HepG2 (cell line): ENCODE results near the gene ICE2. TPM values are rescaled to one million over a fixed set of nuclear protein-coding genes. Genes with fewer than 3 reads are reported as not detected.

Source experiments
- BCL6 ChIP-seq: IDR thresholded peaks from 2 replicates; pipeline ENCODE4 v1.6.1; 2016; ENCODE audit warnings: missing genetic modification reagents, missing compliant biosample characterization
- CHCHD3 ChIP-seq: sonication (generic); formaldehyde crosslinking; IDR thresholded peaks from 2 replicates; pipeline ENCODE4 v1.8.0; 2022; ENCODE audit warnings: mild to moderate bottlenecking, missing genetic modification reagents, moderate library complexity
- ERF ChIP-seq: IDR thresholded peaks from 2 replicates; pipeline ENCODE4 v1.6.1; 2018; ENCODE audit warnings: missing biosample characterization, missing genetic modification reagents
- FOXK1 ChIP-seq: sonication (generic); formaldehyde crosslinking; IDR thresholded peaks from 2 replicates; pipeline ENCODE4 v1.4.0; 2020; ENCODE audit warnings: low read depth, missing genetic modification reagents, borderline replicate concordance
- GATAD2A ChIP-seq: IDR thresholded peaks from 2 replicates; pipeline ENCODE4 v1.6.1; 2016
- HDAC2 ChIP-seq: sonication (generic); formaldehyde crosslinking; IDR thresholded peaks from 2 replicates; pipeline ENCODE4 v1.4.0; 2020; ENCODE audit warnings: missing genetic modification reagents
- HOXA3 ChIP-seq: sonication (generic); formaldehyde crosslinking; IDR thresholded peaks from 2 replicates; pipeline ENCODE4 v1.5.0; 2020; ENCODE audit warnings: missing genetic modification reagents
- KMT2A ChIP-seq: sonication (generic); formaldehyde crosslinking; IDR thresholded peaks from 2 replicates; pipeline ENCODE4 v1.4.0; 2020; ENCODE audit warnings: missing genetic modification reagents
- MAF1 ChIP-seq: sonication (generic); formaldehyde crosslinking; IDR thresholded peaks from 2 replicates; pipeline ENCODE4 v1.5.0; 2020; ENCODE audit warnings: missing genetic modification reagents, borderline replicate concordance
- MYC ChIP-seq: sonication (generic); formaldehyde crosslinking; IDR thresholded peaks from 2 replicates; pipeline ENCODE4 v1.9.0; 2021; ENCODE audit warnings: missing genetic modification reagents, borderline replicate concordance
- RCOR2 ChIP-seq: IDR thresholded peaks from 2 replicates; pipeline ENCODE4 v1.6.1; 2016; ENCODE audit warnings: missing biosample characterization, missing genetic modification reagents
- SRSF9 ChIP-seq: fragments of 200-400 bp; formaldehyde crosslinking; IDR thresholded peaks from 2 replicates; pipeline ENCODE4 v1.6.1; 2018; ENCODE audit warnings: borderline replicate concordance, mild to moderate bottlenecking, low read depth, low read length; ENCODE audit not compliant: insufficient read depth, poor library complexity, severe bottlenecking
- ZBTB10 ChIP-seq: sonication (generic); formaldehyde crosslinking; IDR thresholded peaks from 2 replicates; pipeline ENCODE4 v1.4.0; 2020; ENCODE audit warnings: missing genetic modification reagents, borderline replicate concordance
- ZC3H4 ChIP-seq: sonication (generic); formaldehyde crosslinking; IDR thresholded peaks from 2 replicates; pipeline ENCODE4 v1.4.0; 2020; ENCODE audit warnings: missing genetic modification reagents, borderline replicate concordance
- ZNF510 ChIP-seq: sonication (generic); formaldehyde crosslinking; IDR thresholded peaks from 2 replicates; pipeline ENCODE4 v1.4.0; 2020; ENCODE audit warnings: low read depth, mild to moderate bottlenecking, missing genetic modification reagents
- ZNF781 ChIP-seq: sonication (generic); formaldehyde crosslinking; IDR thresholded peaks from 2 replicates; pipeline ENCODE4 v1.5.1; 2020; ENCODE audit warnings: borderline replicate concordance, mild to moderate bottlenecking, missing genetic modification reagents; ENCODE audit errors: not compliant biosample characterization
- ZXDC ChIP-seq: sonication (generic); formaldehyde crosslinking; IDR thresholded peaks from 2 replicates; pipeline ENCODE4 v1.5.0; 2020; ENCODE audit warnings: mild to moderate bottlenecking, missing genetic modification reagents
- polyA plus RNA-seq, 8 experiments: library from polyadenylated mRNA; depleted of rRNA in 3 of 8; stranded (reverse) in 7 of 8; unstranded in 1 of 8; fragments of >200 nt; fragmentation: Illumina TruSeq in 4 of 8; extraction: Trizol in 4 of 8; gene quantifications; 2 replicates each; pipeline versions ENCODE4 v1.2.1 to v1.2.3, GENCODE V29; 2011 to 2016; ENCODE audit warnings: low read depth in 4 of 8, missing spikeins in 1 of 8, mixed read lengths in 1 of 8; ENCODE audit not compliant: insufficient read depth in 1 of 8
- total RNA-seq, 5 experiments: library from RNA; depleted of rRNA; stranded (reverse); fragments of >200 nt; fragmentation: Illumina TruSeq; extraction: Trizol; gene quantifications; 2 replicates each; pipeline ENCODE4 v1.2.3, GENCODE V29; 2016; ENCODE audit warnings: low read depth in 1 of 5
- TF ChIP-seq, protein P1 (sequence below): sonication (generic); formaldehyde crosslinking; IDR thresholded peaks from 2 replicates; pipeline ENCODE4 v1.4.0; 2020; ENCODE audit warnings: missing genetic modification reagents, borderline replicate concordance
- TF ChIP-seq, protein P2 (sequence below): sonication (generic); formaldehyde crosslinking; IDR thresholded peaks from 2 replicates; pipeline ENCODE4 v1.4.0; 2020; ENCODE audit warnings: missing genetic modification reagents

Gene ICE2
- total and polyA plus RNA-seq, 2 of the 13 experiments (the other 11 are each of a cell fraction or from before 2014, with no cell fraction given) = 24.8 to 26.4 TPM

- TF ChIP-seq ERF (CRISPR knock-in tag) (peak; percentile 92), MYC (peak; percentile 97), HDAC2 (CRISPR knock-in tag) (peak; percentile 89), MAF1 (CRISPR knock-in tag) (peak; percentile 90; the same call in 1 of the 2 replicates), ZNF781 (CRISPR knock-in tag) (peak; percentile 91), RCOR2 (CRISPR knock-in tag) (no peak), CHCHD3 (CRISPR knock-in tag) (peak; percentile 67; the same call in 1 of the 2 replicates), GATAD2A (CRISPR knock-in tag) (peak; percentile 89), ZNF510 (no peak), ZBTB10 (CRISPR knock-in tag) (no peak), SRSF9 (no peak), BCL6 (CRISPR knock-in tag) (peak; percentile 100), KMT2A (CRISPR knock-in tag) (peak; percentile 88), FOXK1 (CRISPR knock-in tag) (peak; percentile 63; the same call in 1 of the 2 replicates), ZXDC (CRISPR knock-in tag) (peak; percentile 90; the same call in 1 of the 2 replicates), ZC3H4 (no peak), HOXA3 (CRISPR knock-in tag) (peak; percentile 98)
- TF ChIP-seq, protein P1, sequence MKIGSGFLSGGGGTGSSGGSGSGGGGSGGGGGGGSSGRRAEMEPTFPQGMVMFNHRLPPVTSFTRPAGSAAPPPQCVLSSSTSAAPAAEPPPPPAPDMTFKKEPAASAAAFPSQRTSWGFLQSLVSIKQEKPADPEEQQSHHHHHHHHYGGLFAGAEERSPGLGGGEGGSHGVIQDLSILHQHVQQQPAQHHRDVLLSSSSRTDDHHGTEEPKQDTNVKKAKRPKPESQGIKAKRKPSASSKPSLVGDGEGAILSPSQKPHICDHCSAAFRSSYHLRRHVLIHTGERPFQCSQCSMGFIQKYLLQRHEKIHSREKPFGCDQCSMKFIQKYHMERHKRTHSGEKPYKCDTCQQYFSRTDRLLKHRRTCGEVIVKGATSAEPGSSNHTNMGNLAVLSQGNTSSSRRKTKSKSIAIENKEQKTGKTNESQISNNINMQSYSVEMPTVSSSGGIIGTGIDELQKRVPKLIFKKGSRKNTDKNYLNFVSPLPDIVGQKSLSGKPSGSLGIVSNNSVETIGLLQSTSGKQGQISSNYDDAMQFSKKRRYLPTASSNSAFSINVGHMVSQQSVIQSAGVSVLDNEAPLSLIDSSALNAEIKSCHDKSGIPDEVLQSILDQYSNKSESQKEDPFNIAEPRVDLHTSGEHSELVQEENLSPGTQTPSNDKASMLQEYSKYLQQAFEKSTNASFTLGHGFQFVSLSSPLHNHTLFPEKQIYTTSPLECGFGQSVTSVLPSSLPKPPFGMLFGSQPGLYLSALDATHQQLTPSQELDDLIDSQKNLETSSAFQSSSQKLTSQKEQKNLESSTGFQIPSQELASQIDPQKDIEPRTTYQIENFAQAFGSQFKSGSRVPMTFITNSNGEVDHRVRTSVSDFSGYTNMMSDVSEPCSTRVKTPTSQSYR (CRISPR knock-in tag) = peak; percentile 5; the same call in 1 of the 2 replicates
- TF ChIP-seq, protein P2, sequence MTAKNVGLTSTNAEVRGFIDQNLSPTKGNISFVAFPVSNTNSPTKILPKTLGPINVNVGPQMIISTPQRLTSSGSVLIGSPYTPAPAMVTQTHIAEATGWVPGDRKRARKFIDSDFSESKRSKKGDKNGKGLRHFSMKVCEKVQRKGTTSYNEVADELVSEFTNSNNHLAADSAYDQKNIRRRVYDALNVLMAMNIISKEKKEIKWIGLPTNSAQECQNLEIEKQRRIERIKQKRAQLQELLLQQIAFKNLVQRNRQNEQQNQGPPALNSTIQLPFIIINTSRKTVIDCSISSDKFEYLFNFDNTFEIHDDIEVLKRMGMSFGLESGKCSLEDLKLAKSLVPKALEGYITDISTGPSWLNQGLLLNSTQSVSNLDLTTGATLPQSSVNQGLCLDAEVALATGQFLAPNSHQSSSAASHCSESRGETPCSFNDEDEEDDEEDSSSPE (CRISPR knock-in tag) = peak; percentile 95
These were observed at the start of gene ICE2 (continued) for GRCh38 chr15:60478566-60479360.
